ENCODE results near the gene SLC12A6. TPM values are rescaled to one million over a fixed set of nuclear protein-coding genes. Genes with fewer than 3 reads are reported as not detected.

The SLC12A6 gene
- total RNA-seq, 2 experiments from 2014 or later: 11.5 to 14.9 TPM

- Histone ChIP-seq H2AFZ (ENCODE audit: low read length) (no peak overlapping the region), H3K4me3 (ENCODE audit: low read depth, low read length, poor library complexity, severe bottlenecking) (no peak overlapping the region), H3K79me2 (ENCODE audit: insufficient read depth, low read depth, low read length) (no peaks in the 10 kb centered on the region), H3K9me2 (ENCODE audit: insufficient read depth, low read length) (no peaks in the 10 kb centered on the region), H3K9me3 (ENCODE audit: low read length) (no peaks in the 10 kb centered on the region), H3K4me1 (ENCODE audit: insufficient read depth, low read length, poor library complexity, severe bottlenecking) (no peaks in the 10 kb centered on the region), H4K20me1 (ENCODE audit: insufficient read depth, low read length) (no peaks in the 10 kb centered on the region), H3K4me2 (ENCODE audit: low read length) (no peak overlapping the region), H3K27ac (ENCODE audit: low read depth, low read length, poor library complexity, severe bottlenecking) (no peak overlapping the region), H3K36me3 (ENCODE audit: insufficient read depth, low read length) (peaks cover 4% of the 10 kb centered on the region; the same call in 1 of the 2 replicates)
- TF ChIP-seq EZH2phosphoT487 (IDR thresholded peaks at IDR 0.05; ENCODE audit: borderline replicate concordance, low read depth, low read length) (no peak), CTCF (conservative IDR thresholded peaks at IDR 0.05; ENCODE audit: low read length) (no peak)
- intact Hi-C loops (cut with micrococcal nuclease; ENCODE audit: unreplicated experiment): no loop called here
- DNase-seq (ENCODE audit: low spot score): no peak
- ChIA-PET CTCF (ENCODE audit: unreplicated experiment) (no interaction called here), POLR2A (no interaction called here)
- BruUV-seq (replicated peaks): no TSS peak
These were observed 12.2 kb upstream of the SLC12A6 start for GRCh38 chr15:34349769-34350168.

- BruUV-seq (replicated peaks): no TSS peak
- H3K4me3 ChIP-seq (ENCODE audit: low read depth, low read length, poor library complexity, severe bottlenecking): no peak overlapping the region
- H3K9me2 ChIP-seq (ENCODE audit: insufficient read depth, low read length): no peaks in the 10 kb centered on the region
- TF ChIP-seq EZH2phosphoT487 (IDR thresholded peaks at IDR 0.05; ENCODE audit: borderline replicate concordance, low read depth, low read length) (no peak), CTCF (conservative IDR thresholded peaks at IDR 0.05; ENCODE audit: low read length) (no peak)
- no peaks in the 10 kb centered on the region for H3K9me3 ChIP-seq (ENCODE audit: low read length)
- intact Hi-C loops (cut with micrococcal nuclease; ENCODE audit: unreplicated experiment): no loop called here
- H2AFZ ChIP-seq (ENCODE audit: low read length): no peak overlapping the region
- ChIA-PET POLR2A (interaction anchor here (0.7 kb wide), 1 partner anchor 67 kb away, joined by 3 read pairs; no protein-coding TSS in a partner anchor), CTCF (ENCODE audit: unreplicated experiment) (no interaction called here)
- no peaks in the 10 kb centered on the region for H3K79me2 ChIP-seq (ENCODE audit: insufficient read depth, low read depth, low read length)
- H4K20me1 ChIP-seq (ENCODE audit: insufficient read depth, low read length): no peaks in the 10 kb centered on the region
- no peaks in the 10 kb centered on the region for H3K4me1 ChIP-seq (ENCODE audit: insufficient read depth, low read length, poor library complexity, severe bottlenecking)
- H3K36me3 ChIP-seq (ENCODE audit: insufficient read depth, low read length): peaks cover under 1% of the 10 kb centered on the region; the same call in 1 of the 2 replicates
- no peak for DNase-seq (ENCODE audit: low spot score)
- no peak overlapping the region for H3K27ac ChIP-seq (ENCODE audit: low read depth, low read length, poor library complexity, severe bottlenecking)
- no peak overlapping the region for H3K4me2 ChIP-seq (ENCODE audit: low read length)
These were observed 11.2 kb upstream of the SLC12A6 start for GRCh38 chr15:34348735-34349300.

GRCh38 chr15:34347951-34348638 is 10.5 kb upstream of the SLC12A6 start:
- H3K4me3 ChIP-seq (ENCODE audit: low read depth, low read length, poor library complexity, severe bottlenecking): no peak overlapping the region
- H3K4me1 ChIP-seq (ENCODE audit: insufficient read depth, low read length, poor library complexity, severe bottlenecking): no peaks in the 10 kb centered on the region
- H2AFZ ChIP-seq (ENCODE audit: low read length): no peak overlapping the region
- no peaks in the 10 kb centered on the region for H3K79me2 ChIP-seq (ENCODE audit: insufficient read depth, low read depth, low read length)
- CTCF ChIA-PET (ENCODE audit: unreplicated experiment): no interaction called here
- no peak for TF ChIP-seq EZH2phosphoT487 (IDR thresholded peaks at IDR 0.05; ENCODE audit: borderline replicate concordance, low read depth, low read length)
- no peak for TF ChIP-seq CTCF (conservative IDR thresholded peaks at IDR 0.05; ENCODE audit: low read length)
- no TSS peak for BruUV-seq (replicated peaks)
- H4K20me1 ChIP-seq (ENCODE audit: insufficient read depth, low read length): no peaks in the 10 kb centered on the region
- intact Hi-C loops (cut with micrococcal nuclease; ENCODE audit: unreplicated experiment): no loop called here
- H3K27ac ChIP-seq (ENCODE audit: low read depth, low read length, poor library complexity, severe bottlenecking): no peak overlapping the region
- H3K36me3 ChIP-seq (ENCODE audit: insufficient read depth, low read length): no peaks in the 10 kb centered on the region
- DNase-seq (ENCODE audit: low spot score): no peak
- POLR2A ChIA-PET: interaction anchor here (0.7 kb wide), 1 partner anchor 66 kb away, joined by 3 read pairs; no protein-coding TSS in a partner anchor
- no peak overlapping the region for H3K4me2 ChIP-seq (ENCODE audit: low read length)
- H3K9me3 ChIP-seq (ENCODE audit: low read length): no peaks in the 10 kb centered on the region
- H3K9me2 ChIP-seq (ENCODE audit: insufficient read depth, low read length): no peaks in the 10 kb centered on the region
